A549 (cell line): ENCODE measurements around the gene CABP1. TPM values are rescaled to one million over a fixed set of nuclear protein-coding genes. Genes with fewer than 3 reads are reported as not detected.
A peak's percentile ranks its signal among the peaks of the same experiment; 100 is the strongest.
"Not testable (repeated sequence)": the region's sequence is repeated elsewhere in the genome, so short reads cannot be mapped to it uniquely, and the experiment has no call there.

Source experiments
- ATAC-seq, 2 experiments: fragments of 200-7000 bp in 1 of 2; fragments of >200 bp in 1 of 2; cut with Nextera tagmentation in 1 of 2; cut with Tn5 transposase in 1 of 2; 3 replicates each; pipeline versions ENCODE4 v1.8.0 to v1.9.1; 2018 to 2020; ENCODE audit warnings: mild to moderate bottlenecking in 1 of 2, moderate library complexity in 1 of 2
- CTCF ChIA-PET: fragments of 300-600 bp; sonication (Branson Sonifier 250); formaldehyde crosslinking; extraction: SDS; loops from one replicate; lab custom pipeline; 2021; ENCODE audit warnings: antibody characterized with exemption, inconsistent platforms; lab: Yijun Ruan, JAX
- POLR2A ChIA-PET: fragments of 350-600 bp; formaldehyde crosslinking; extraction: SDS; loops from one replicate; lab custom pipeline; 2021; ENCODE audit warnings: antibody characterized with exemption, inconsistent platforms; lab: Yijun Ruan, JAX
- DNase-seq, 2 experiments: peaks; one replicate each; pipeline versions ENCODE4 v3.0.0 to v3.0.0-alpha.2; 2011 to 2016; ENCODE audit warnings: low read depth in 1 of 2, low spot score in 1 of 2
- FAIRE-seq: peaks from 2 replicates; lab custom pipeline; 2011; peaks lifted over from hg19 to GRCh38; lab: Jason Lieb, UNC
- H3K27ac ChIP-seq, 2 experiments: fragments of >200 bp; sonication (Bioruptor Twin); formaldehyde crosslinking; 3 replicates each; pipeline ENCODE4 v1.5.1; 2016 to 2017
- H3K4me1 ChIP-seq: fragments of >200 bp; sonication (Bioruptor Twin); formaldehyde crosslinking; 3 replicates; pipeline ENCODE4 v1.6.1; 2016
- H3K4me2 ChIP-seq: fragments of >200 bp; sonication (Bioruptor Twin); formaldehyde crosslinking; 3 replicates; pipeline ENCODE4 v1.6.1; 2016
- H3K4me3 ChIP-seq: fragments of >200 bp; sonication (Bioruptor Twin); formaldehyde crosslinking; 3 replicates; pipeline ENCODE4 v1.5.1; 2016
- H3K9me3 ChIP-seq: fragments of >200 bp; sonication (Bioruptor Twin); formaldehyde crosslinking; 3 replicates; pipeline ENCODE4 v1.6.1; 2016
- ATOH8 ChIP-seq: fragments of 250-450 bp; sonication (Bioruptor Pico); IDR thresholded peaks from 2 replicates; pipeline ENCODE4 v1.5.0; 2020; ENCODE audit warnings: low read depth, mild to moderate bottlenecking, moderate library complexity
- CBX2 ChIP-seq: fragments of 200-600 bp; sonication (generic); IDR thresholded peaks from 2 replicates; pipeline ENCODE4 v1.6.1; 2016; ENCODE audit warnings: low read depth, mild to moderate bottlenecking, borderline replicate concordance
- CBX8 ChIP-seq: fragments of 200-600 bp; sonication (generic); IDR thresholded peaks from 2 replicates; pipeline ENCODE4 v1.6.1; 2016
- CHD2 ChIP-seq: fragments of 150-350 bp; IDR thresholded peaks from 2 replicates; pipeline ENCODE4 v1.6.1; 2014; ENCODE audit warnings: low read length; ENCODE audit not compliant: partially characterized antibody
- EHF ChIP-seq: fragments of 250-450 bp; sonication (Bioruptor Pico); IDR thresholded peaks from 2 replicates; pipeline ENCODE4 v1.5.0; 2020; ENCODE audit warnings: mild to moderate bottlenecking
- EHMT2 ChIP-seq: fragments of 200-600 bp; sonication (generic); IDR thresholded peaks from 2 replicates; pipeline ENCODE4 v1.6.1; 2016; ENCODE audit warnings: antibody characterized with exemption, low read depth, mild to moderate bottlenecking, moderate library complexity
- ELK1 ChIP-seq: fragments of 150-350 bp; IDR thresholded peaks from 2 replicates; pipeline ENCODE4 v1.6.1; 2014; ENCODE audit warnings: low read depth, mild to moderate bottlenecking, low read length
- ESRRA ChIP-seq: fragments of 150-350 bp; IDR thresholded peaks from 2 replicates; pipeline ENCODE4 v1.6.1; 2014; ENCODE audit warnings: mild to moderate bottlenecking, low read length, borderline replicate concordance
- FOSL2 ChIP-seq, 2 experiments: fragments of 450-650 bp in 1 of 2; fragments of >200 bp in 1 of 2; sonication (Bioruptor Twin) in 1 of 2; formaldehyde crosslinking; IDR thresholded peaks; 2 replicates each; pipeline versions ENCODE4 v1.5.0 to v1.6.1; 2016 to 2020; ENCODE audit warnings: mild to moderate bottlenecking in 1 of 2, moderate library complexity in 1 of 2
- FOXS1 ChIP-seq: fragments of 250-450 bp; sonication (Bioruptor Pico); IDR thresholded peaks from 2 replicates; pipeline ENCODE4 v1.5.0; 2020; ENCODE audit warnings: mild to moderate bottlenecking, moderate library complexity
- JUN ChIP-seq, 2 experiments: fragments of >200 bp; sonication (Bioruptor Twin); formaldehyde crosslinking; IDR thresholded peaks; 2 replicates in 1 of 2; 3 replicates in 1 of 2; pipeline ENCODE4 v1.6.1; 2016 to 2017
- JUNB ChIP-seq: fragments of >200 bp; sonication (Bioruptor Twin); formaldehyde crosslinking; IDR thresholded peaks from 2 replicates; pipeline ENCODE4 v1.6.1; 2016
- NPAS2 ChIP-seq: fragments of 250-450 bp; sonication (Bioruptor Pico); IDR thresholded peaks from 2 replicates; pipeline ENCODE4 v1.8.0; 2022; ENCODE audit warnings: mild to moderate bottlenecking, moderate library complexity, borderline replicate concordance
- RAD21 ChIP-seq, 2 experiments: fragments of >200 bp in 1 of 2; sonication (Bioruptor Twin) in 1 of 2; formaldehyde crosslinking in 1 of 2; IDR thresholded peaks in 1 of 2; conservative IDR thresholded peaks in 1 of 2; 2 replicates in 1 of 2; 3 replicates in 1 of 2; pipeline ENCODE4 v1.6.1; 2012 to 2018; ENCODE audit warnings: inconsistent platforms in 1 of 2
- RCOR1 ChIP-seq: fragments of 150-350 bp; IDR thresholded peaks from 2 replicates; pipeline ENCODE4 v1.6.1; 2014; ENCODE audit warnings: antibody characterized with exemption, low read length, low read depth
- REST ChIP-seq: fragments of 200-600 bp; sonication (generic); IDR thresholded peaks from 2 replicates; pipeline ENCODE4 v1.6.1; 2016; ENCODE audit warnings: antibody characterized with exemption, mild to moderate bottlenecking, moderate library complexity
- SMC3 ChIP-seq: fragments of >200 bp; sonication (Bioruptor Twin); formaldehyde crosslinking; IDR thresholded peaks from 3 replicates; pipeline ENCODE4 v1.6.1; 2018; ENCODE audit warnings: inconsistent platforms
- TP53 ChIP-seq: fragments of 250-450 bp; sonication (Bioruptor Pico); IDR thresholded peaks from 2 replicates; pipeline ENCODE4 v1.5.0; 2021; ENCODE audit warnings: mild to moderate bottlenecking, moderate library complexity
- USF2 ChIP-seq: fragments of 450-650 bp; IDR thresholded peaks from 2 replicates; pipeline ENCODE4 v1.6.1; 2014; ENCODE audit warnings: antibody characterized with exemption
- ZC3H11A ChIP-seq: fragments of 450-650 bp; IDR thresholded peaks from 2 replicates; pipeline ENCODE4 v1.6.1; 2014; ENCODE audit warnings: antibody characterized with exemption, mild to moderate bottlenecking
- WGBS: methylation state at CpG from one replicate; pipeline ENCODE4 v1.1.6; 2017; ENCODE audit errors: missing lambda C conversion rate; 5-methylcytosine and 5-hydroxymethylcytosine counted together
- polyA plus RNA-seq, 4 experiments: library from polyadenylated mRNA; depleted of rRNA in 3 of 4; stranded (reverse); fragments of >200 nt; fragmentation: RNase III in 1 of 4; extraction: RNeasy Plus Mini Kit Qiagen cat#74134 plus additional on column Dnase treatment in 1 of 4; gene quantifications; 2 replicates in 3 of 4; 3 replicates in 1 of 4; pipeline ENCODE4 v1.2.3, GENCODE V29; 2011 to 2017

CABP1 gene
- polyA plus RNA-seq, 2 of the 4 experiments (the other 2 are of a cell fraction) = 0.15 to 0.22 TPM

GRCh38 chr12:120602416-120602815 is 38.0 kb upstream of the CABP1 start:
- 60% methylated on average over 5 of the region's 5 CpGs for WGBS
- FAIRE-seq, H3K9me3 ChIP-seq: not testable (repeated sequence)
- CTCF ChIA-PET = interaction anchor here (0.6 to 2.8 kb wide), 6 partner anchors 19 to 824 kb away, joined by 3 to 7 read pairs (median 6); no protein-coding TSS in a partner anchor
- 0 out of 2 replicates have a peak, but pooled peaks have one; percentile 16 for TF ChIP-seq ESRRA
- TF ChIP-seq, all 56 proteins: peak for 1; not testable (repeated sequence) for 55
- not testable (repeated sequence) for DNase-seq, H3K4me3 ChIP-seq
- H3K4me1 ChIP-seq = peaks cover 17% of the 10 kb centered on the region
- 0 out of 6 replicates have a peak overlapping the region, but pooled peaks of 1 of the 2 experiments have one; percentile 29 for H3K27ac ChIP-seq
- POLR2A ChIA-PET = interaction anchor here (0.8 kb wide), 1 partner anchor 376 kb away, joined by 3 read pairs; the partner anchor contains the start of gene HNF1A
- peak overlapping the region; percentile 27; the same call in 1 of the 3 replicates for H3K4me2 ChIP-seq
- ATAC-seq = peak; percentile 58 to 61; a peak in 4 of 6 replicates

GRCh38 chr12:120610560-120610959 is 29.9 kb upstream of the CABP1 start:
- ChIA-PET POLR2A (no interaction called here), CTCF (interaction anchor here (1.2 to 2.3 kb wide), 2 partner anchors 28 to 38 kb away, joined by 3 to 5 read pairs; no protein-coding TSS in a partner anchor)
- no peaks in the 10 kb centered on the region for H3K4me1 ChIP-seq
- no peak for TF ChIP-seq JUNB
- no peak for TF ChIP-seq TP53
- TF ChIP-seq CBX2 = no peak
- TF ChIP-seq RCOR1 = no peak
- no peak for TF ChIP-seq SMC3
- no peak for TF ChIP-seq REST
- TF ChIP-seq RAD21 (conservative IDR thresholded peaks at IDR 0.05 in 1 of 2, IDR thresholded peaks at IDR 0.05 in 1 of 2) = no peak
- TF ChIP-seq JUN (IDR thresholded peaks at IDR 0.05) = no peak
- no peak for TF ChIP-seq CBX8
- TF ChIP-seq CHD2 = no peak
- TF ChIP-seq EHMT2 = no peak
- no peak for TF ChIP-seq FOXS1
- TF ChIP-seq ELK1 = no peak
- TF ChIP-seq ESRRA = no peak
- TF ChIP-seq USF2 = no peak
- no peak for TF ChIP-seq ATOH8
- TF ChIP-seq FOSL2 (IDR thresholded peaks at IDR 0.05) = no peak
- TF ChIP-seq FOSL2 (CRISPR knock-in tag; IDR thresholded peaks at IDR 0.05) = no peak
- no peak for TF ChIP-seq ZC3H11A
- no peak for TF ChIP-seq EHF
- no peak for TF ChIP-seq NPAS2 (CRISPR knock-in tag)
- DNase-seq (no peak), FAIRE-seq (no peak), ATAC-seq (no peak)
- no peaks in the 10 kb centered on the region for H3K9me3 ChIP-seq
- H3K4me2 ChIP-seq = no peak overlapping the region
- WGBS = 25% methylated on average over 4 of the region's 4 CpGs
- H3K27ac ChIP-seq = no peak overlapping the region
- H3K4me3 ChIP-seq = no peak overlapping the region

GRCh38 chr12:120611534-120611933 is 28.9 kb upstream of the CABP1 start:
- DNase-seq, H3K27ac ChIP-seq, H3K4me3 ChIP-seq, FAIRE-seq, H3K9me3 ChIP-seq, H3K4me2 ChIP-seq, POLR2A ChIA-PET, H3K4me1 ChIP-seq, ATAC-seq: not testable (repeated sequence)
- WGBS = 22% methylated on average over 1 of the region's 1 CpG
- CTCF ChIA-PET = interaction anchor here (1.7 to 2.3 kb wide), 2 partner anchors 29 to 37 kb away, joined by 4 to 5 read pairs; no protein-coding TSS in a partner anchor
